MM.1S (cell line): ENCODE data around the gene SLC44A1.

Source experiments
- EZH2 ChIP-seq: fragments of 300-600 bp; sonication (generic); optimal IDR thresholded peaks from 2 replicates; pipeline ENCODE3; 2017; ENCODE audit warnings: low read depth, mild to moderate bottlenecking, antibody characterized with exemption, low read length, mixed read lengths
- EZH2phosphoT487 ChIP-seq: fragments of 300-600 bp; sonication (generic); IDR thresholded peaks from 2 replicates; pipeline ENCODE4 v1.6.1; 2018; ENCODE audit warnings: antibody characterized with exemption, low read length
- TF ChIP-seq, protein P1 (sequence below): fragments of 300-600 bp; sonication (generic); IDR thresholded peaks from 2 replicates; pipeline ENCODE4 v1.5.1; 2016; ENCODE audit warnings: antibody characterized with exemption, low read length, mixed read lengths

DNA sequence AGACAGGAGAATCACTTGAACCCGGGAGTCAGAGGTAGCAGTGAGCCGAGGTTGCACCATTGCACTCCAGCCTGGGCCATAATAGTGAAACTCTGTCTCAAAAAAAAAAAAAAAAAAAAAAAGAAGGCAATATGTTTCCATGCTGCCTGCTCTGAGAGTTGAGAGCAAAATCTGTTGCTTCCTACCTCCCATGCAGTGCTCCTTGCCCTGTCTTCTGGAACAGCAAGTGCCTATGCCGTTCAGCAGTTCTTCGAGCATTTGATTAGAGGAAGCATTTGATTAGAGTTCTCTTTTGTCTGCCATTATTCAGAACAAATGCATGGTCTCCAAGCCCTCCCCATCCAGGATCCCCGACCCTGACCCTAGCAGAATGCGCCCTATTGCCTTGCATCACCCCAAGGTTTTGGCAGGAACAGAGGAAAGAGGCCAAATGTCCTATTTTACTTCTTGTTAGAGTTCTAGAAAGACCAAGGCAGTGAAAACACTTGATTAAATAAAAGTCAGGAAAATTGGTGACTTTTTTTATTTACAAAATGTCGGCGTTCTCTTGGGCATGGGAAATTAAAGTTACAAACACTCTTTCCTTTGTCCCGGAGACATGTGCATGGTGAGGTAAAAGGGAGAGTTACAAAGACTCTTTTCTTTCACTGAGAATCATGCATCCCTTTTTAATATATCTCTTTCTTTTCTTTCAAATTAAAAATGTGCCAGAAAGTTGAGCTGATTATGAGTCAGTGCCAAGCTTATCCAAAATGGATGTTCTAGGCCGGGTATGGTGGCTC, 175.6 kb downstream of the SLC44A1 start:
- TF ChIP-seq, protein P1, sequence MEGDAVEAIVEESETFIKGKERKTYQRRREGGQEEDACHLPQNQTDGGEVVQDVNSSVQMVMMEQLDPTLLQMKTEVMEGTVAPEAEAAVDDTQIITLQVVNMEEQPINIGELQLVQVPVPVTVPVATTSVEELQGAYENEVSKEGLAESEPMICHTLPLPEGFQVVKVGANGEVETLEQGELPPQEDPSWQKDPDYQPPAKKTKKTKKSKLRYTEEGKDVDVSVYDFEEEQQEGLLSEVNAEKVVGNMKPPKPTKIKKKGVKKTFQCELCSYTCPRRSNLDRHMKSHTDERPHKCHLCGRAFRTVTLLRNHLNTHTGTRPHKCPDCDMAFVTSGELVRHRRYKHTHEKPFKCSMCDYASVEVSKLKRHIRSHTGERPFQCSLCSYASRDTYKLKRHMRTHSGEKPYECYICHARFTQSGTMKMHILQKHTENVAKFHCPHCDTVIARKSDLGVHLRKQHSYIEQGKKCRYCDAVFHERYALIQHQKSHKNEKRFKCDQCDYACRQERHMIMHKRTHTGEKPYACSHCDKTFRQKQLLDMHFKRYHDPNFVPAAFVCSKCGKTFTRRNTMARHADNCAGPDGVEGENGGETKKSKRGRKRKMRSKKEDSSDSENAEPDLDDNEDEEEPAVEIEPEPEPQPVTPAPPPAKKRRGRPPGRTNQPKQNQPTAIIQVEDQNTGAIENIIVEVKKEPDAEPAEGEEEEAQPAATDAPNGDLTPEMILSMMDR, result no peak
- TF ChIP-seq EZH2phosphoT487 (no peak), EZH2 (no peak)
